Gastrocnemius medialis (tissue), 4 donors: ENCODE results near the gene BCR. TPM values are rescaled to one million over a fixed set of nuclear protein-coding genes. Genes with fewer than 3 reads are reported as not detected.

Experiments
- ATAC-seq, 2 donors: fragments of 150-250 bp; one replicate each; pipeline ENCODE4 v1.9.1; 2016
- DNase-seq, 2 donors: peaks; one replicate each; pipeline ENCODE4 v3.0.0-alpha.2; 2019
- H3K27ac ChIP-seq, 4 donors: fragments of 200-600 bp; sonication (generic); 1 replicate in 1 of 4; 2 replicates in 3 of 4; pipeline ENCODE4 v1.5.1; 2016 to 2018; ENCODE audit warnings: mild to moderate bottlenecking in 2 of 4, moderate library complexity in 1 of 4
- H3K27me3 ChIP-seq, 3 donors: fragments of 200-600 bp; sonication (generic) in 2 of 3; 1 replicate in 1 of 3; 2 replicates in 2 of 3; pipeline versions ENCODE4 v1.5.1 to v1.6.0; 2016 to 2019; ENCODE audit warnings: mild to moderate bottlenecking in 1 of 3, moderate library complexity in 1 of 3
- H3K36me3 ChIP-seq, 2 donors: fragments of 200-600 bp; sonication (generic) in 1 of 2; one replicate each; pipeline ENCODE4 v1.5.1; 2017 to 2018
- H3K4me1 ChIP-seq, 2 donors: fragments of 200-600 bp; sonication (generic) in 1 of 2; one replicate each; pipeline ENCODE4 v1.5.1; 2016 to 2017; ENCODE audit warnings: mild to moderate bottlenecking in 2 of 2
- H3K4me3 ChIP-seq, 4 donors: fragments of 200-600 bp; sonication (generic) in 3 of 4; 1 replicate in 1 of 4; 2 replicates in 3 of 4; pipeline ENCODE4 v1.5.1; 2016 to 2019; ENCODE audit warnings: mild to moderate bottlenecking in 2 of 4
- H3K9me3 ChIP-seq, 3 donors: fragments of 200-600 bp; sonication (generic) in 2 of 3; 1 replicate in 1 of 3; 2 replicates in 2 of 3; pipeline ENCODE4 v1.5.1; 2016 to 2019
- POLR2A ChIP-seq, 2 donors: fragments of 450-650 bp; IDR thresholded peaks; one replicate each; pipeline ENCODE4 v1.6.1; 2017; ENCODE audit warnings: antibody characterized with exemption in 2 of 2, mild to moderate bottlenecking in 2 of 2, moderate library complexity in 2 of 2
- in situ Hi-C, 4 donors: fragments of 200-750 bp; cut with MboI; loops; one replicate each; pipeline versions ENCODE4 v1.15.0 to v1.8.0; 2017; ENCODE audit warnings: low sequenced_read_pairs in 4 of 4
- intact Hi-C: fragments of 100-400 bp; cut with DNase I; formaldehyde crosslinking; loops from one replicate; pipeline ENCODE4 v1.15.1; 2023; ENCODE audit warnings: low total_unique reads
- total RNA-seq, 4 donors: library from RNA; depleted of rRNA; stranded (reverse); fragments of >200 nt; gene quantifications; one replicate each; pipeline versions ENCODE4 v1.1.0 to v1.2.3, GENCODE V29; 2016
- TF ChIP-seq, protein P1 (sequence below), 5 experiments: fragments of 450-650 bp in 3 of 5; fragments of 200-600 bp in 2 of 5; sonication (generic) in 2 of 5; IDR thresholded peaks in 4 of 5; conservative IDR thresholded peaks in 1 of 5; 1 replicate in 4 of 5; 2 replicates in 1 of 5; pipeline ENCODE4 v1.5.1; 2016 to 2019; ENCODE audit warnings: antibody characterized with exemption in 5 of 5, mild to moderate bottlenecking in 3 of 5, moderate library complexity in 3 of 5

BCR gene
- total RNA-seq, 4 donors from 2014 or later, result 10.3 to 13.0 (median 12.4) TPM

GRCh38 chr22:23202812-23203451 lies 22.6 kb downstream of the BCR start:
- H3K4me1 ChIP-seq, result peaks cover 26 to 27% of the 10 kb centered on the region in 2 donors
- ATAC-seq (no peak), DNase-seq (no peak)
- no peaks in the 10 kb centered on the region for H3K27me3 ChIP-seq
- no peaks in the 10 kb centered on the region for H3K36me3 ChIP-seq
- intact Hi-C loops, result no loop called here
- H3K4me3 ChIP-seq, result no peak overlapping the region
- no peaks in the 10 kb centered on the region for H3K9me3 ChIP-seq
- no peak overlapping the region for H3K27ac ChIP-seq
- in situ Hi-C loops, result no loop called here
- TF ChIP-seq POLR2A (IDR thresholded peaks at IDR 0.05), result no peak
- TF ChIP-seq, protein P1, sequence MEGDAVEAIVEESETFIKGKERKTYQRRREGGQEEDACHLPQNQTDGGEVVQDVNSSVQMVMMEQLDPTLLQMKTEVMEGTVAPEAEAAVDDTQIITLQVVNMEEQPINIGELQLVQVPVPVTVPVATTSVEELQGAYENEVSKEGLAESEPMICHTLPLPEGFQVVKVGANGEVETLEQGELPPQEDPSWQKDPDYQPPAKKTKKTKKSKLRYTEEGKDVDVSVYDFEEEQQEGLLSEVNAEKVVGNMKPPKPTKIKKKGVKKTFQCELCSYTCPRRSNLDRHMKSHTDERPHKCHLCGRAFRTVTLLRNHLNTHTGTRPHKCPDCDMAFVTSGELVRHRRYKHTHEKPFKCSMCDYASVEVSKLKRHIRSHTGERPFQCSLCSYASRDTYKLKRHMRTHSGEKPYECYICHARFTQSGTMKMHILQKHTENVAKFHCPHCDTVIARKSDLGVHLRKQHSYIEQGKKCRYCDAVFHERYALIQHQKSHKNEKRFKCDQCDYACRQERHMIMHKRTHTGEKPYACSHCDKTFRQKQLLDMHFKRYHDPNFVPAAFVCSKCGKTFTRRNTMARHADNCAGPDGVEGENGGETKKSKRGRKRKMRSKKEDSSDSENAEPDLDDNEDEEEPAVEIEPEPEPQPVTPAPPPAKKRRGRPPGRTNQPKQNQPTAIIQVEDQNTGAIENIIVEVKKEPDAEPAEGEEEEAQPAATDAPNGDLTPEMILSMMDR (IDR thresholded peaks at IDR 0.05 in 4 of 5, conservative IDR thresholded peaks at IDR 0.05 in 1 of 5), result no peak

DNA sequence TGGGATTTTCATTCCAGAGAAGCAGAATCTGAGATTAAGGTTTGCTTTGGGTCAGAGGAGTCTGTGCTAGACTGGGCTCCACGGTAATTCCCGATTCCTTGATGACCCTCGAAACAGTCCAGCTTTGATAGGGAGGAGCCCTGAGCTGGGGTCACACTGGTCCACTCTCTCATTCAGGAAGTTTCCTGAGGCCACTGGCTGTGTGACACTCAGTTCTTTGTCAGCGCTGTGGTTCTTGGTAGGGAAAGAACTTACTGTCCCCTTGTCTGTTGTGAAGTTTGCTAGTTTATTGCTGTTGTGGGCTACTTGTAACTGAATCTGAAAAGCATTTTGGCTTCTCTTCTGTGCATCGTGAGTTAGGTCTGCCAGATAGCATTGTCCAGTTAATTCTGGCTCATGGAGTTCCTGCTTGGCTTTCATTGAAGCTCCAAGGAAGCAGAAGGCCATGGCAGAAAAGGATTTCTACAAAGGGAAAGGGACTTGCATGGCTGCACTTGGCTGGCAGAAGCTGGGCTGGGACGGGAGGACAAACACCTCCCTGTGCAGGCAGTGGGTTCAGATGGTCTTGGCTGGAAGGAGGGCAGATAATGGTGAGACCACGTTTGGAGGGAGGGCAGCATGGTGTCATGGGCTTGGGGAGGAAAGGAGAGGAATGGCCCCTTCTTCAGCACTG lies 23.3 kb downstream of the BCR start:
- TF ChIP-seq POLR2A (IDR thresholded peaks at IDR 0.05), result no peak
- TF ChIP-seq, protein P1 (IDR thresholded peaks at IDR 0.05 in 4 of 5, conservative IDR thresholded peaks at IDR 0.05 in 1 of 5), result no peak
- Histone ChIP-seq H3K36me3 (no peaks in the 10 kb centered on the region), H3K4me1 (peaks cover 26 to 27% of the 10 kb centered on the region in 2 donors), H3K27ac (peak overlapping the region in 1 of 4 donors; percentile 57), H3K9me3 (no peaks in the 10 kb centered on the region), H3K4me3 (no peak overlapping the region), H3K27me3 (no peaks in the 10 kb centered on the region)
- intact Hi-C loops, result no loop called here
- no peak for DNase-seq
- peak; percentile 9 to 81 for ATAC-seq
- in situ Hi-C loops, result no loop called here

- H3K36me3 ChIP-seq, result no peaks in the 10 kb centered on the region
- in situ Hi-C loops, result no loop called here
- ATAC-seq (no peak), DNase-seq (no peak)
- intact Hi-C loops, result no loop called here
- peak overlapping the region in 1 of 4 donors; percentile 57 for H3K27ac ChIP-seq
- no peaks in the 10 kb centered on the region for H3K9me3 ChIP-seq
- peaks cover 26 to 27% of the 10 kb centered on the region in 2 donors for H3K4me1 ChIP-seq
- no peak overlapping the region for H3K4me3 ChIP-seq
- H3K27me3 ChIP-seq, result no peaks in the 10 kb centered on the region
- TF ChIP-seq, protein P1 (IDR thresholded peaks at IDR 0.05 in 4 of 5, conservative IDR thresholded peaks at IDR 0.05 in 1 of 5), result no peak
- TF ChIP-seq POLR2A (IDR thresholded peaks at IDR 0.05), result no peak
Measured at GRCh38 chr22:23204125-23204488, 23.8 kb downstream of the BCR start.

DNA sequence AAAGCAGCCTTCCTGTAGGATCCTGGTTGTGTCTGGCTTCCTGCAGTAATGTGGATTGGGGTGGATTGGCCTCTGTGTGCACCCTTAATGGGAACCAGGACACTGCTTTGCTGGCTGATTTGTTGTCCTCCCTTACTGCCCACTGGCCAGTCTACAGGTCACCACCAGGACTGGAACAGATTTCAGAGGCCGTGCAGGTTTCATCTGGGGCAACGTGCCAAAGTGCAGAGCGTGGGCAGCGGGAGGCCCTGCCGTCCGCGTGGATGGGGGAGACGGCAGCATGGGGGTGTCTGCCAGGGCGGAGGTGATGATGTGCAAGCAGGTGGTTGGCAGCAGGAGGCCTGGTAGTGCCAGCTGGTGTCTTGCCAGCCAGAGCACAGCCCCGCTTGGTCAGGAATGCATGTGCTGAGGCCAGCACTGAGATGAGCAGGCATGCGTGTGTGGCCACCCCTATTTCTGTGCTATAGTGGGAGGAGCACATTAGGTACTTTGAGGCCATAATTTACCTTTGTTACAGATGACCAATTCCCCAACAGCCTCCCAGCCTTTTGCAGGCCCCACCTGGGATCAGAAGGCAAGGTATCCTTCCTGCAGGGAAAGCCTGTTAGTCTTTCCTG lies 24.3 kb downstream of the BCR start:
- TF ChIP-seq, protein P1 (IDR thresholded peaks at IDR 0.05 in 4 of 5, conservative IDR thresholded peaks at IDR 0.05 in 1 of 5), result peak in 2 of 5 experiments; percentile 6 to 16
- TF ChIP-seq POLR2A (IDR thresholded peaks at IDR 0.05), result no peak
- intact Hi-C loops, result no loop called here
- DNase-seq (peak; percentile 55 to 57), ATAC-seq (peak; percentile 60 to 63)
- Histone ChIP-seq H3K9me3 (no peaks in the 10 kb centered on the region), H3K4me3 (no peak overlapping the region), H3K27me3 (no peaks in the 10 kb centered on the region), H3K27ac (no peak overlapping the region), H3K4me1 (peaks cover 26 to 27% of the 10 kb centered on the region in 2 donors), H3K36me3 (no peaks in the 10 kb centered on the region)
- in situ Hi-C loops, result no loop called here
